ENCODE data around the gene CHRNA3. TPM values are rescaled to one million over a fixed set of nuclear protein-coding genes. Genes with fewer than 3 reads are reported as not detected.

CHRNA3 gene
- total RNA-seq, 4 donors from 2014 or later: 0.09 to 1.3 TPM; not detected in 2

GRCh38 chr15:78605201-78605600 is 15.6 kb downstream of the CHRNA3 start:
- TF ChIP-seq, protein P1, sequence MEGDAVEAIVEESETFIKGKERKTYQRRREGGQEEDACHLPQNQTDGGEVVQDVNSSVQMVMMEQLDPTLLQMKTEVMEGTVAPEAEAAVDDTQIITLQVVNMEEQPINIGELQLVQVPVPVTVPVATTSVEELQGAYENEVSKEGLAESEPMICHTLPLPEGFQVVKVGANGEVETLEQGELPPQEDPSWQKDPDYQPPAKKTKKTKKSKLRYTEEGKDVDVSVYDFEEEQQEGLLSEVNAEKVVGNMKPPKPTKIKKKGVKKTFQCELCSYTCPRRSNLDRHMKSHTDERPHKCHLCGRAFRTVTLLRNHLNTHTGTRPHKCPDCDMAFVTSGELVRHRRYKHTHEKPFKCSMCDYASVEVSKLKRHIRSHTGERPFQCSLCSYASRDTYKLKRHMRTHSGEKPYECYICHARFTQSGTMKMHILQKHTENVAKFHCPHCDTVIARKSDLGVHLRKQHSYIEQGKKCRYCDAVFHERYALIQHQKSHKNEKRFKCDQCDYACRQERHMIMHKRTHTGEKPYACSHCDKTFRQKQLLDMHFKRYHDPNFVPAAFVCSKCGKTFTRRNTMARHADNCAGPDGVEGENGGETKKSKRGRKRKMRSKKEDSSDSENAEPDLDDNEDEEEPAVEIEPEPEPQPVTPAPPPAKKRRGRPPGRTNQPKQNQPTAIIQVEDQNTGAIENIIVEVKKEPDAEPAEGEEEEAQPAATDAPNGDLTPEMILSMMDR (IDR thresholded peaks at IDR 0.05): no peak
- ATAC-seq (ENCODE audit: low FRiP score) (no peak), DNase-seq (ENCODE audit: low spot score) (no peak)

GRCh38 chr15:78604420-78604819 is 16.4 kb downstream of the CHRNA3 start:
- no peak for DNase-seq (ENCODE audit: low spot score)
- ATAC-seq (ENCODE audit: low FRiP score): no peak
- TF ChIP-seq, protein P1 (IDR thresholded peaks at IDR 0.05): no peak

GRCh38 chr15:78603467-78603866 is 17.3 kb downstream of the CHRNA3 start:
- DNase-seq (ENCODE audit: low spot score) (no peak), ATAC-seq (ENCODE audit: low FRiP score) (no peak)
- TF ChIP-seq, protein P1 (IDR thresholded peaks at IDR 0.05): no peak

DNA sequence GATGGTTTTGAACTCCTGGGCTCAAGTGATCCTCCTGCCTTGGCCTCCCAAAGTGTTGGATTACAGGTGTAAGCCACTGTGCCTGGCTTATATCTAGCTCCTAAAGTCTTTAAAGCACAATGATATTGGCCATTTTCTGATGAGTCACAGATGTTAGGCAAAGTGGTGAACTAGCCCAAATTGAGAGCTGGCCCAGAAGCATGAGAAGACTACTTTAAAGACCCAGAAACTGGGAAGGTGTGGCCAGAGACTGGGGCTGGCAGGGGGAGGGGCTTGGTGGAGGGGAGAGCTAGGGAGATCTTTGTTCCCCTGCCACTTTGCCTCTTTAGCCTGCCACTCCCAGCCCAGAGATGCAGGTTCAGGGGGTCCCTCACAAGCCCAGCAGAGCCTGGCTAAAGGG is 21.6 kb downstream of the CHRNA3 start:
- TF ChIP-seq, protein P1 (IDR thresholded peaks at IDR 0.05): no peak
- no peak for ATAC-seq (ENCODE audit: low FRiP score)
- no peak for DNase-seq (ENCODE audit: low spot score)

DNA sequence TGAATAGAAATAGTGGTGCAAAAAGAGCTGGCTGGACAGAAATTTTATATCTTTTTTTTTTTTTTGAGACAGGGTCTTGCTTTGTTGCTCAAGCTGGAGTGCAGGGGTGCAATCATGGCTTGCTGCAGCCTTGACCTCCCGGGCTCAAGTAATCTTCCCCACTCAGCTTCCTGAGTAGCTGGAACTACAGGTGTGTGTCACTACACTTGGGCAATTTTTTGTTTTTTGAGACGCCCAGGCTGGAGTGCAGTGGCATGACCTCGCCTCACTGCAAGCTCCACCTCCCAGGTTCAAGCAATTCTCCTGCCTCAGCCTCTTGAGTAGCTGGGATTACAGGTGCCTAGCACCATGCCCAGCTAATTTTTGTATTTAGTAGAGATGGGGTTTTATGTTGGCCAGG is 22.4 kb downstream of the CHRNA3 start:
- TF ChIP-seq, protein P1 (IDR thresholded peaks at IDR 0.05): no peak
- no peak for ATAC-seq (ENCODE audit: low FRiP score)
- DNase-seq (ENCODE audit: low spot score): no peak

DNA sequence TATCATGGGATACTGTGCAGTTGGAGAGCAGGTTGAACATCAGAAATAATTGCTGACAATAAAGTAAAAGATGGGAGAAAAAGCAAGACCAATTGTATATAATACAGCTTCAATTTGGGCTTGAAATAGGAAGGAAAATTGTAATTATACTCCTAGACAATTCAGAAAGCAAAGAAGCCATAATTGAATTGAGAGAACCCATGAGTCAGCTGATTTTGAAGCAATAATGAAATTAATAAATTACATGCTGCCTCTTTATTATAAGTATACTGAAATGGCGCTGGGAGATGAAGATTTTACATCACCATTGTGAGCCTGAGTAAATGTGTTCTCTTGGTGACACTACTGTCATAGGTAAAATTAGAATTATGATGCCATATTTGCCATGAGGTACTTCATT is 23.2 kb downstream of the CHRNA3 start:
- DNase-seq (ENCODE audit: low spot score) (no peak), ATAC-seq (ENCODE audit: low FRiP score) (no peak)
- TF ChIP-seq, protein P1 (IDR thresholded peaks at IDR 0.05): no peak

- ATAC-seq (ENCODE audit: low FRiP score): no peak
- TF ChIP-seq, protein P1 (IDR thresholded peaks at IDR 0.05): no peak
Observed at GRCh38 chr15:78574944-78575343, 45.9 kb downstream of the CHRNA3 start.

More at GRCh38 chr15:78574944-78575343, 45.9 kb downstream of the CHRNA3 start:
- no peak for DNase-seq (ENCODE audit: low spot score)

All from omental fat pad (tissue), 4 donors.